Glomerular visceral epithelial cell (primary cell): Measurements from ENCODE around the gene ATXN7.

ENCODE experiments used
- DNase-seq: peaks from one replicate; pipeline ENCODE4 v3.0.0-alpha.2; 2016; ENCODE audit errors: extremely low spot score

Gene ATXN7

DNA sequence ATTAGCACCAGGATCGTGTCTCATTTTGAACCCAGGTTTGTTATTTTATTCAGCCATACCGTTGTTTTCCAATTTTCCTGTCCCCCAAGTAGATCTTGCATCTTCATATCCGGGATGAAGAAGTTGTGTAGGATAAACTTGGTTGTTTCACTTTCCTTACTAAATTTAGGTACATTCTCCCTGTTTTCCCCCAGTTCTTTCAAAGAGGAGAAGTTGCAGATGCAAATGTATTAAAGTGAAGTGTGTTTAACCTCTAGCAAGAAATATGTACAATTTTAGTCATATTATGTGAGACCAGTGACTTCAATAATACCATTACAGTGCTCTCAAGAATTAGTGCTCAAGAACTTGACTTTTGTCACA lies 1.3 kb downstream of the ATXN7 start:
- DNase-seq: no peak

DNA sequence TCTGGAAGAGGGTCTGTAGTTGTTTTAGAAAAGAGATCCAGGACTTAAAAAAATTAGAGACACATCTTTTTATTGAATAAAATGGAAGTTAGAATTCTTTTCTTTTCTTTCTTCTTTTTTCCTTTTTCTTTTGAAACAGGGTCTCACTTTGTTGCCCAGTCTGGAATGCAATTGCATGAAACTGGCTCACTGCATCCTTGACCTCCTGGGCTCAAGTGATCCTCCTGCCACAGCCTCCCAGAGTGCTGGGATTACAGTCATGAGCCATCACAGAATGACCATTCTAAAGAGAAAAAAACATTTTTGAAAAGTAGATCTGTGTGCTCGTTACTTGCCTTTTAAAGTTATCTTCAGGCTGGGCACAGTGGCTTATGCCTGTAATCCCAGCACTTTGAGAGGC lies 3.6 kb downstream of the ATXN7 start:
- no peak for DNase-seq

DNA sequence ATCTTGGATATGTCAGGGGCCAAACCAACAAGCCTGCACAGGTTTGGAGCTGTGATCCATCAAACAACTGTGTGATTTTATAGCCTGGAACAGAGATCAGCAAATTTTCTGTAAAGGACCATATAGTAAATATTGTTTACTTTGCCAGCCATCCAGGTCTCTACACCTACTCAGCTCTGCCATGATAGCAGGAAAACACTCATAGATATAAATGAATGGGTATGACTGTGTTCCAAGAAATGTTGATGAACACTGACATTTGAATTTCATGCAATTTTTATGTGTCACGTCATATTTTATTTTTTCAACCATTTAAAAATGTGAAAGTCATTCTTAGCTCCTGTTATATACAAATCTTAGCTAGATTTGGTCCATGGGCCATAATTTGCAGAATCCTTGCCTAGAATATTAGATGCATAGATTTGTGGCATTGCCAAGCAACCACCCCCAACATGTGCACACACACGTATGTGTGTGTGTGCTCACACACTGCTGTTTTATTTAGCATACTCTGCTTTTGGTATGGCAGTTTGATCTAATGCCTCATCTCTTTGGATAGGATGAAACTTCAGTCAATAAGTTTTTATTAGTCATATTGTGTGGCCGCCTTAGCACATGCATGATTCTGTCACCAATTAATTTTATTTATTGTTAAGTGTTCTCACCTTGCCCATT lies 6.4 kb downstream of the ATXN7 start:
- no peak for DNase-seq

DNA sequence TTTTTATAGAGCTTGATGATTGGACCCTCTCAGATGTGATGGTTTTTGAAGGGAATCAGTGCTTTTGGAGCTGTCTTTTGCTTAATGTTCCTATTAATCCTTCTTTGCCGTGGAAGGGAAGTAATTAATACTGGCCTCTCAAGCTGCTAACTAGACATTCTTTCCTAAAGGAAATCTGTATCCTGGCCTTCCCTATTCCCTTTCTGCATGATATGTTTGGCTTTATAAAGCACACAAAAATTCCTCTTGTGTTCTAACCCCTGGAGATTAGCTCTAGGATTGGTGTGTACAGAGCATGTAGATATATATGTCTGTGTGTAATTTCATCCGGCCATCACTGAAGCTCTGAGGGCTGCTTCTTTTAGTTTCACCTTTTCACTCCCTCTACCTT lies 6.9 kb downstream of the ATXN7 start:
- DNase-seq: no peak

DNA sequence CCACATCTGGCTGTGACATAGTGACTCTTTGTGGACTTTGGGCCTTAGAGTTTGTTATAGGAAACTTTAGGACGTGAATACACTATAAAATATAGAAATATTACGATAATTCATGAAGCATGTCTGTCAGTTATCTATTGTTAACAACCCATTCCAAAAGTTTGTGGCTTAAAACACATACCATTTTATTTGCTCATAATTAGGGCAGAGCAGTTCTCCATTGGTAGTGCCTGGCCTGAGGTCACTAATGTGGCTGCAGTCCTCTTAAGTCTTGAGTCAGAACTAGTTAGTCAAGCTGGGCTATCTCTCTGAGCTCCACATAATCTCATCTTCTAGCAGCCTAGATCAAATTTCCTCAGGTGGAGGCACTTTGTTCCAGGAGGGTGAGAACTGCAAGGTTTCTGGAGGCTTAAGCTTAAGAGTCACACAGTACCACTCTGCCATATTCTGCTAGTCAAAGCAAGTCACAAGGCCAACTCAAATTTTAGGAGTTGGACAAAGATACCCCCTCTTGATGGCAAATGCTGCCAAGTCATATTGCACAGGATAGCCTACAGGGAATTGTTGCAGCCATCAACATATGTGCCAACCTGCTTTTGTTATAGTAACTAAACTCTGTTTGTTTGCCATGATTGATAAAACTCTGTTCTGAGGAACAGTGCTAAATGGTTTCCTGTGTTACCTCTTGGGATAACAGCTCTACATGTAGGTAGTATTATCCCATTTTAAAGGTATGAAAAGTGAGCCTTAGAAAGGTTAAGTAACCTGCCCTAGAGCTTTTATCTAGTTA lies 8.7 kb downstream of the ATXN7 start:
- DNase-seq: peak; percentile 63

DNA sequence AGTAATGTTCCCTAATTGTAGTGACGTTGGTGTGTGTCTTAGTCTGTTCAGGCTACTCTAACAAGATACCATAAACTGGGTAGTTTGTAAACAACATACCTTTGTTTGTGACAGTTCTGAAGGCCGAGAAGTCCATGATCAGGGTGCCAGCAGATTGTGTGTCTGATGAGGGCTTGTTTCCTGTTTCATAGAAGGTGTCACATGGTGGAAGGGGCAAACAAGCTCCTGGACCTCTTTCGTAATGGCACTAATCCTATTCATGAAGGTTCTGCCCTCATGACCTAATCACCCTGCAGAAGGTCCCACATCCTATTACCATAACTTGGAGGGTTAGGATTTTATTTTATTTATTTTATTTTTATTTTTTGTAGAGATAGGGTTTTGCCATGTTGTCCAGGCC lies 11.1 kb downstream of the ATXN7 start:
- no peak for DNase-seq

DNA sequence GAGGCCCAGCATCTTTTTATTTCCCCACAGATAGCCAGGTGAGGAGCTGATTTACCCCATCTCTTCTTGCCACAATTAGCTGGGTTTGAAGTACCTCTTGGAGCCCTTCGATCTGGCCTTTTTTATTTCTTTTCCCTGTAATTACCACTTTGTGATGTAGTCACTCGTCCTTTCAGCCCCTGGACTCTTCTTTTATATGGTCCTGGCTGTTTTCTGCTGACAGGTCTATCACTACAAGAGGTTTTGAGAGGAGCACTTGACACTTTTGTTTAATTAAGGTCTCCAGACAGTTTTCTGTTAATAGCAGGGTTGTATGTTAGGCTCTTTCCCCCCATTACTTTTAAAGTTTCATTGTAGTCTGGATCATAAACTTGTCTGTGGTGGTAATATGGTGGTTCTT lies 11.8 kb downstream of the ATXN7 start:
- DNase-seq: no peak

DNA sequence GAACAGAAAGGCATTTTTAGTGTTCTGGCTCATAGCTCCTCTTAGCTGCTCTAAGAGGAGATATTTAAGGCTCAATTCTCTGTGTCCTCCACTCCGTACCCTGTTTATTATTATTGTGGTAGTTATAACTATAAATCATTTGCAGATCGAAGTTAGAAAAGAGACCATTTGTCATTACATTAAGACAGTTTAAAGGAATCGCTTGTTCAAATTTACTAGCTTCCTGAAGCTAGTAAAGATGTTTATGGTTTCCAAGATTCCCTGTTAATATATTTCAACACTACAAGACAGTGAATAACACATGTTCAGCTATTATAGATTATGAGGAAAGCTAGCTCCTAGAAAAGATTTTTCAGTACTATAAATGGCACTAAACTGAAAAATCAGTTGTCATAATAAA lies 12.6 kb downstream of the ATXN7 start:
- no peak for DNase-seq

DNA sequence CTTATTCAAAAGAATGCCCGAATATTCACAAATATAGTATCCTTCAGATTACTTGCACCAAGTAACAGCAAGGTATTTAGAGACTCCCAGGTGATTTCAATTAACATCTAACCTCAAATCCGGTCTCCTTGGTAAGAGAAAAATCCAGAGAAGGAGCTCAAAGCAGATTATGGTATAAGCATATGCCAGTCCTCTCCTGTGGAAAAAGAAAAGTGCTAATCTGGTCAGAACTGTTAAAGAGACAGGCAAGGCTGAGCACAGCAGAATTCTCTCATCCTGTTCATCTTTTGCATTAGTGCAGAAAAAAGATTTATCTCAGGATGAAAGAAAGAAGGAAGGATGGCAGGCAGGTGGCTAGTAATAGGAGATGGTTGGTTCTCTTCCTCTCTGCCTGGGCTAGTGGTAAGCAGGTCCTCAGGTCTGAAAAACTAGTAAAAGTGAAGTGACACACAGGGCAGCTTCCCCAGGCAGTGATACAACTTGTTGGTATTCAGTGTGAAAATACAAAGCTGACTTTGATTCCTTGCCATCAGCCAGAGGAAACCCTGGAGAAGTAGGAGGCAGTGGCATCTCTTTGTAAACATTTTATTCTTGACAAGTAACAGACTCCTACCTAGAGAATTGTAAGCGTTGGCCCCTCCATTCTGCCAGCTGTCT lies 14.2 kb downstream of the ATXN7 start:
- DNase-seq: no peak

DNA sequence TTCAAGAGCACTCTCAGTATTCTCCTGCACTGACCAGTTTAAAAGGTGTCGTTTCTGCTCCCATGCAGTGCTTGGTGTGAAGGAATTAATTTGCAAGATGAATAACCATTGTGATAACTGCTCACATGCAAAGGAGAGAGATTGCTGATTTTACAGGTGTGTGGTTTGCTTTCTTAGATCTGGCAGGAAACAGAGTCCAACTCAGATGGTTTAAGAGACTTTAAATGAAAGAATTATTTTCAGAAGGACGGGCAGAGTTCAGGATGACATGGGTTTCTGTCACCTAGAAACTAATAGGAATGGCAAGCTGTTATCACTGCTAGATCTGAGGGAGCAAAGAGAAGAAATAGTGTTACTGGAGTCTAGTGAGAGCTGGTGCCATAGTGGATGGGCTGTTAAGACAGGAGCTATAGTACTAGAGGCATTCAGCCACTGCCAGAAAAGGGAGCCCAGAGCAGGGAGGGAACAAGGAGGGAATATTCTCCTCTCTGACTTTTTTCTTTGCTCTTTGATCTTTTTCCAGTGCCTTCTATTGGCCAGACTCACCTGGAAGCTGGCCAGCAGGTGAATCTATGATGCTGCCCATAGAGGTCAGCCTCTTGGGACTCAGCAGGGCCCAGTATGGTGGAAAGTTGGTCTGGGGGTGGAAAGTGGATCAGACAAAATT lies 14.9 kb downstream of the ATXN7 start:
- no peak for DNase-seq

DNA sequence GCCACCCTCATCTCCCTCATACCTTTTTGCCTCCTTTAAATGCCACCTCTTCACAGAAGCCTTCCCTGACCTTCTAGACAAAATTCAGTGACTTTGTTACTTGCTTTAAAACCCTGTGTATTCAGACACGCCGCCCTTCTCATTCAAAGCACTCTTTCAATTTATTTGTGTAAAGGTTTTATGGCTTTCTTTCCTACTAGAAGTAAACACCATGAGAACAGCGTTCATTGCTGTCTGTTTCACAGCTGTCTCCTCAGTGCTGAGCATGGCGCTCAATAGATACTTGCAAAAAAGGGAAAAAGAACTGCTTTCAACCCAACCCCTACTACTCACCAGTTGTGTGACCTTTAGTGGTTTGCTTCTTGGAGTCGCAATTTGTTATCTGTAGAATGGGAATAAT lies 17.0 kb downstream of the ATXN7 start:
- no peak for DNase-seq

DNA sequence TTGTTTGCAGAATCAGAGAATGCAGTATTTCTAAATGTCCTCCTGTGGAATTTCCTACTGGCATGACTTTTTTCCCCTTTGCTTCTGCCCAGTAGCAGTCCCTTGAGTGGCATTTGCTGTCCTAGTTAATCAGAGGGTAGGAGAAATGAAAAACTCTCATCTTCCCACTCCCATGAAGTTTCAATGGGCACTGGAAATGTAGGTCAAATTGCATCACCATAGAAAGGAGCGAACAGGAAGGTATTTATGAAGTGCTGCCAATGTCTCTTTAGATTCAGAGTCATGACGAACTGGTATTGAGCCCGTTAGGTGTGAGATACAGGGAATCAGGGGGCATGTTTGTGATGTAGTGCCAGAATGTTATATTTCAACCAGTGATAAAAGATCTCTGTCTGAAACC lies 23.2 kb downstream of the ATXN7 start:
- DNase-seq: no peak

DNA sequence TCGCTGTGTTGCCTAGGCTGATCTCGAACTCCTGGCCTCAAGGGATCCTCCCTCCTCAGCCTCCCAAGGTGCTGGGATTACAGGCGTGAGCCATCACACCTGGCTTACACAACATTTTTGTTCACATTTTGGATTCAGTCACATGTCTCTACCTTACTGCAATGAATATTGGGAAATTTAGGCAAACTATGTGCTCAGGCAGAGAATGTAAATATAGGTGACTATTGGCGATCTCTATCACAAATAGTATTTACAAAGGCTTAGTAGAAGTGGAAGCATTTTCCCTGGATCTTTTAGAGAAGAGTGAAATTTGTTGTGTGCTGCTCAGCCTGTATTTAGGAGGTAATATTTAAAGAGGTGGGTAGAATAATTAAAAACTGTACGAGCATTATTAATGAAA lies 27.9 kb downstream of the ATXN7 start:
- DNase-seq: no peak

DNA sequence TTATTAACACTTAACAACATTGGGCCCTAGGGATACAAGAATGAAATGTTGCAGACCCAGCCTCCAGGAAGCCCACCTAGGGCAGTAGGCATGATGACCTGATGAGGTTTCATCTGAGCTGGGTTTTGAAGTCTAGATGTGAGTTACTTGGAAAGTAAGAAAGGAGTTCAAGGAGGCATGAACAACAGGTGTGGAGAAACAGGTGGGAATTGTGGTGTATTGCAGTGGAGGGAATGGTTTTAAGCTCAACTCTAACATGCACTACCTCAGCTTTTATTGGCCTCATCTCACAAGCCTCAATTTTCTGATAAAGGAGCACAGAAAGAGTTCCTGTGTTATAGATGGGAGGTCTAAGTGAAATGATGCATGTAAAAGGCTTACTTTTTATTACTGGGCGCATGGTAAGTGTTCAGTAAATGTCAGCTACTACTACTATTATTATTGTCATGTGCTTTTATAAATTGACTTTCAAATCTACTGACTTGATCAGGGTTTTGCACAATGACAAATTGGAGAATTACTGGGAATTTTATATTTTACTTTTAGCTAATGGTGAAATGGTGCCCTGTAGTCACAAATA lies 29.2 kb downstream of the ATXN7 start:
- no peak for DNase-seq

DNA sequence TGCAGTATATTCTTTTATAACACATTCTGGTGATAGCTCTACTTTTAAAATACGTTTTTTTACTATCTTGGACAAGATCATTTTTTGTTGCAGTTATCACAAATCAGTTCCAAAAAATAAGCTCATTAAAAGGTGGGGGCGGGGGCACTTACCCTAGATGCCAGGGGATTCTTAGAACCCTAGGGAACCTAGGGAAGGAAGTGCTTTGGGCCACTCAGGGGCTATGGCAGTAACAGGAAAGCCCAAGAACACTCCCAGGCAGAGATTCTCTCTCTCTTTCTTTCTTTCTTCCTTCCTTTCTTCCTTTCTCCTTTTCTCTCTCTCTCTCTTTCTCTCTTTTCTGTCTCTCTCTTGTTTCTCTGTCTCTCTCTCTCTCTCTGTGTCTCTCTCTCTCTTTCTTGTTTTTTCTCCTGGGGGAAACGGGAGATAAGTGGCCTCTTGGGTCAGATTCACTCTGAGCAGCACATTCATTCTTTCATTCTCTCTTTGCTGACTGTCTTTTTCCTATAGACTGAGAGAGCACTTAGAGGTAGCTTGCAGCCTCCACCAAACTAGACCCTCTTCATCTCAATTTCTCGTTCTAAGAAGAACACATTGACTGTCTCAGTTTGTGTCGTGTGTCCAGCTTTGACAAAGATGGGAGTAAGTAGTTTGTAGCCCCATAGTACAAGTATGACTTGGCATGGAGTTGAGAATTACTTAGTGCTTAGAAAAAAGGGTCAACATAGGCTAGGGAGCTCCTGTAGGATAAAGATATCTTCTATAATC lies 31.9 kb downstream of the ATXN7 start:
- no peak for DNase-seq

DNA sequence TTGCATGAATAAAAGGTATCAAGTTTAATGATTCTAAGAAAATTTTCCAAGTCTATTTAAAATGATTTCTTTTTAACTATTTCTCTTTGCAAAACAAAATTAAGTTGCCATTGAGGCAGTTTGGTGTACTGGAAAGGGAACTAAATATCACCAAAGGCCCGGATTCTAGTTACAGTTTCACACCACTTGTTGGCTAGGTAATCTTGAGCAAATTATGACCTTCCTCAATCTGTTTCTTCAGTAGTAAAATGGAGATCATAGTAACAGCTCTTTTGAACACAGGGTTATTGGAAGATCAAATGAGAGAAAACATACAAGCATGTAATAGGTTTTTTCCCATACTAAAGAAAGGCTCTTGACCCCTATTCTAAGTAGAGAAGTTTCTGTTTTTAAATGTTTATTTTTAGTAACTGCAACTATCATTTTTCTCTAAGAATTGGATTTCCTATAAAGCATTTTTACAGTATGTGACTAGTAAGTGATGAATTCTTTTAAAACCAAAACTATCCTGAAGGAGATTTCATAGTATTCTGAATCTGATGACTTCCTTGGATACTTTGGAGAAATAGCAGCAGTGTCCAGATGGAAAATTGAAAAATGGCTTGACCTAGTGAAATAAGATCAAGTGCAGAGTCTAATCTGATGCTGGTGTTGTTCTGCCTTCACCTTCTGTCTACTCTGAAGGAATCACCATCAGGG lies 32.8 kb downstream of the ATXN7 start:
- no peak for DNase-seq

DNA sequence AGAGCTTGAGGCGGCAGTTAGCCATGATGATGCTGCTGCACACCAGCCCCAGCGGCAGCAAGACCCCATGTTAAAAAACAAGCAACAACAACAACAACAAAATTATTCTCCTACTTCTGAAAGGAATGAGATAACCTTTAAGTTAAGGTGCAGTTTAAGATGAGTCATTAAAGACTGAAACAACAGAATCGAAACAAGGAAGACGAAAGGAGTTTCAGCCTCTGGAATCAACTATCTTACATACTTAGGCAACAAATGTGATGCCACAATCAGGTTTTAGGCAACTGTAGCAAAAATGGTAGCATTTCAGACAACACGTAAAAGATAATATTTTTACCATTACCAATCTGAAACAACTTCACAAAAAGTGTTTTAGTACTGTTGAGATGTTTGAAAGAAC lies 36.3 kb downstream of the ATXN7 start:
- no peak for DNase-seq

DNA sequence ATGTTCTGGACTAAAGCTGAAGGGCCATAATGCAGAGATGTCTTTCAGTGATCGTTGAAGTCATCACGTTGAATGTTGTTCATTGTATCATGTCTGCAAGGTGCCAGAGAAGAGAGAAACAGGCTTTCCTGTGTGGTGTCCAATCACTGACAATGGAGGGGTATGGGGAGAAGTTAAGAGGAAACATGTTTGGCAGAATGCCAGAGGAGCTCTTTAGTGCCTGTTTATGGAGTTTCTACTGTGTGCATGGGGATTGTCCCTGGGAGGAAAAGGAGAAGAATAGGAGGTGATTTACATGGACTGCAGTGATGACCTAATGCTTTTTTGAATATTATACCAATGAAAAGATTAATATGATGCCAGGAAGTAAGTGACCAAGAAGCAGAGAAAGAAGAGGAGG lies 36.8 kb downstream of the ATXN7 start:
- no peak for DNase-seq

DNA sequence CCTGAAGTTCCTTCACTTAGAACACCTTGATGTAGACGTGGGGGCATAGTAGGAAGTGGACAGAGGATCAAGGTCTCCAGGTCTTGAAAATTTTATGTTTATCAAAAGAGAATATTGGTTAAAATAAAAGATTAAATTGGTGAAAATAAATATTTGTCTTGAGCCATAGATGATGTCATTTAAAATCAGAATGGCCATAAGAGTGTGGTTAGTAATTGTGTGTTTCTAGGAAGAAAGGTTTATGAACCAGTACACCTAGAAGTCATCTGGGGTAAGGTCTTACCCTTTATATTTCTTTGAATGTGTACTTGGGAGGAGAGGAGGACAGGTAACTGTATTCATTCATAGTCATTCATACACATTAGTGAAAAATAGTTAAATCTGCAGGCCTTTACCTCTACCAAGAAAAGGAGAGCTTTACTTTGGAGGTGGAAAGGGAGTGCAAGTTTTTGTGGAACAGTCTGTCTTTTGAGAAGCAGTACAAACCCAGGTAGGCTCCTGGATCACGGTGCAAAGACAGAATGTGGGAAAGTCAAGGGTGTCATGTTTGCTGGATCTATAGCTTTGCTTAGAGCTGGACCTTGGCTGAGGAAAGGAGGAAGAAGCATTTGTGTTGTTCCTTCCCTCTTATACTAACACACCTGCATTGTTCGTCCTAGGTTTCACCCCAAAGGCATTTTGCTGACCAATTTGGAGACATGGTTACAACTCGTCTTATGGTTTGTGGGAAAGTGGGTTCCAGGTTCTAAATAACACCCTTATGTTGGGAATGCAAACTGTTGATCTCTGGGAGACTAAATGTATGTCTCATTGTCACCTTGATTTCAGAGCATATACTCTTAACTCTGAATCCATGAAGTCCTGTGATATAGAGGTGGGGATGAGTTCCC lies 42.3 kb downstream of the ATXN7 start:
- no peak for DNase-seq
